Fibroblast of lung (primary cell): Measurements from ENCODE around the gene QPCTL.

ENCODE experiments used
- EZH2 ChIP-seq: IDR thresholded peaks from 2 replicates; pipeline ENCODE4 v1.5.1; 2012; ENCODE audit warnings: low read length, control low read depth, mild to moderate bottlenecking; ENCODE audit errors: missing control alignments
- TF ChIP-seq, protein P1 (sequence below), 2 donors: IDR thresholded peaks in 1 of 2; conservative IDR thresholded peaks in 1 of 2; 1 replicate in 1 of 2; 2 replicates in 1 of 2; pipeline ENCODE4 v1.5.1; 2011 to 2012; ENCODE audit warnings: low read length in 2 of 2, control low read depth in 1 of 2, inconsistent platforms in 1 of 2, low read depth in 1 of 2, mild to moderate bottlenecking in 1 of 2

DNA sequence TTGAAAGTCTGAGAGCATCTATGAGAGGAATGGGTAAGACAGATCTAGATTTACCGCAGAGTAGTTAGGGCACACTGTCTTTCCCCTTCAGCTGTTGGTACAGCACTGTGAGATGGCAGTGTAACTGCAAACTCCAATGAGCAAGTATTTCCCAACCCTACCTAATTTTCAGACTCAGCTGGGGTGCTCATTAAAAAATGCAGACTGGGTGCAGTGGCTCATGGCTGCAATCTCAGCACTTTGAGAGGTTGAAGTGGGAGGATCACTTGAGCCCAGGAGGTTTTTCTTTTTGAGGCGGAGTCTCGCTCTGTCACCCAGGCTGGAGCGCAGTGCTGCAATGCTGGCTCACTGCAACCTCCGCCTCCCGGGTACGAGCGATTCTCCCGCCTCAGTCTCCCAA lies 12.6 kb downstream of the QPCTL start:
- TF ChIP-seq, protein P1, sequence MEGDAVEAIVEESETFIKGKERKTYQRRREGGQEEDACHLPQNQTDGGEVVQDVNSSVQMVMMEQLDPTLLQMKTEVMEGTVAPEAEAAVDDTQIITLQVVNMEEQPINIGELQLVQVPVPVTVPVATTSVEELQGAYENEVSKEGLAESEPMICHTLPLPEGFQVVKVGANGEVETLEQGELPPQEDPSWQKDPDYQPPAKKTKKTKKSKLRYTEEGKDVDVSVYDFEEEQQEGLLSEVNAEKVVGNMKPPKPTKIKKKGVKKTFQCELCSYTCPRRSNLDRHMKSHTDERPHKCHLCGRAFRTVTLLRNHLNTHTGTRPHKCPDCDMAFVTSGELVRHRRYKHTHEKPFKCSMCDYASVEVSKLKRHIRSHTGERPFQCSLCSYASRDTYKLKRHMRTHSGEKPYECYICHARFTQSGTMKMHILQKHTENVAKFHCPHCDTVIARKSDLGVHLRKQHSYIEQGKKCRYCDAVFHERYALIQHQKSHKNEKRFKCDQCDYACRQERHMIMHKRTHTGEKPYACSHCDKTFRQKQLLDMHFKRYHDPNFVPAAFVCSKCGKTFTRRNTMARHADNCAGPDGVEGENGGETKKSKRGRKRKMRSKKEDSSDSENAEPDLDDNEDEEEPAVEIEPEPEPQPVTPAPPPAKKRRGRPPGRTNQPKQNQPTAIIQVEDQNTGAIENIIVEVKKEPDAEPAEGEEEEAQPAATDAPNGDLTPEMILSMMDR (conservative IDR thresholded peaks at IDR 0.05 in 1 of 2, IDR thresholded peaks at IDR 0.05 in 1 of 2; ENCODE audit: low read depth in 1 of 2, low read length in 2 of 2), result no peak
- TF ChIP-seq EZH2, result no peak
